Neutrophil (primary cell): Measurements from ENCODE around the gene THEMIS2.
"Not testable (repeated sequence)": the region's sequence is repeated elsewhere in the genome, so short reads cannot be mapped to it uniquely, and the experiment has no call there.

ENCODE experiments used
- H3K27ac ChIP-seq: fragments of 200-600 bp; sonication (generic); 2 replicates; pipeline ENCODE4 v1.5.1; 2016; ENCODE audit warnings: mild to moderate bottlenecking, moderate library complexity
- H3K27me3 ChIP-seq: fragments of 200-600 bp; sonication (generic); 2 replicates; pipeline ENCODE4 v1.6.0; 2016; ENCODE audit warnings: mild to moderate bottlenecking
- H3K36me3 ChIP-seq: fragments of 200-600 bp; sonication (generic); 2 replicates; pipeline ENCODE4 v1.5.1; 2017
- H3K4me1 ChIP-seq, 2 experiments: fragments of 200-600 bp in 1 of 2; sonication (generic) in 1 of 2; 1 replicate in 1 of 2; 2 replicates in 1 of 2; pipeline versions ENCODE4 v1.5.1 to v1.6.1; 2013 to 2016; ENCODE audit warnings: low read depth in 1 of 2, low read length in 1 of 2, mild to moderate bottlenecking in 1 of 2, moderate library complexity in 1 of 2; ENCODE audit not compliant: control insufficient read depth in 1 of 2, insufficient read depth in 1 of 2
- H3K4me3 ChIP-seq, 2 experiments: fragments of 200-600 bp in 1 of 2; sonication (generic) in 1 of 2; 1 replicate in 1 of 2; 2 replicates in 1 of 2; pipeline ENCODE4 v1.5.1; 2013 to 2016; ENCODE audit warnings: low read depth in 1 of 2, low read length in 1 of 2, mild to moderate bottlenecking in 1 of 2, moderate library complexity in 1 of 2
- H3K9me3 ChIP-seq: fragments of 200-600 bp; sonication (generic); 2 replicates; pipeline ENCODE4 v1.5.1; 2016
- CTCF ChIP-seq: fragments of 200-600 bp; sonication (generic); IDR thresholded peaks from 2 replicates; pipeline ENCODE4 v1.5.1; 2016; ENCODE audit warnings: antibody characterized with exemption

Gene THEMIS2

DNA sequence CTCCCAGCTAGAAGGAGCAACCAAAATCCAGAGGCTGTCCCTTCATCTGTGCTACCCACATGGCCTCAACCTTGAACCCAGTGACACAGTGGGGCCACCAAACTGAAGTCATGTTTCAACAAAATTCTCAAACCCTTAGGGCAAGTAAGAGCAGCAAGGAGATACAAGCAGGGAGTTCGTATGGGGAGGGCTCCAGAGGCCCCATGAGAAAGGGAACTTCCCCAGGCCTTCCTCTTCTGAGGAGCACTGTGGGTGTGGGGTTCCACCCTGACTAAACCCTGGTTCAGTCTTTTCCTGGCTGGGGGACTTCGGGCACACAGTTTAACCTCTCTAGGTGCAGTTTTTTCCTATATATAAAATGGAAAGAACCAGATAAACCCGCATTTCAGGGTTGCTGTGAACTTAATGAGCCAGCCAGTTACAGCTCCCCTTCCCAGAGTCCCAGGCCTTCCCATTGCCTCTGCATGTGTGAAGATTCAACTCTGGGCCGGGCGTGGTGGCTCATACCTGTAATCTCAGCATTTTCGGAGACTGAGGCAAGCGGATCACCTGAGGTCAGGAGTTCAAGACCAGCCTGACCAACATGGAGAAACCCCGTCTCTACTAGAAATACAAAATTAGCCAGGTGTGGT lies 8.0 kb upstream of the THEMIS2 start:
- H3K4me3 ChIP-seq = peak overlapping the region; percentile 53 to 54
- H3K9me3 ChIP-seq = no peaks in the 10 kb centered on the region
- peak overlapping the region; percentile 98 for H3K27ac ChIP-seq
- TF ChIP-seq CTCF = no peak
- H3K4me1 ChIP-seq = peaks cover 66 to 76% of the 10 kb centered on the region in 2 experiments
- H3K36me3 ChIP-seq = no peaks in the 10 kb centered on the region
- H3K27me3 ChIP-seq = no peaks in the 10 kb centered on the region

- peak overlapping the region; percentile 52 for H3K27ac ChIP-seq
Observed at GRCh38 chr1:27865821-27866220, 6.5 kb upstream of the THEMIS2 start.

GRCh38 chr1:27868556-27868931 lies 3.8 kb upstream of the THEMIS2 start:
- Histone ChIP-seq H3K36me3 (no peaks in the 10 kb centered on the region), H3K27ac (peak overlapping the region; percentile 97), H3K9me3 (no peaks in the 10 kb centered on the region), H3K4me1 (peaks cover 80 to 85% of the 10 kb centered on the region in 2 experiments), H3K27me3 (no peaks in the 10 kb centered on the region), H3K4me3 (peak overlapping the region; percentile 44 to 45)
- no peak for TF ChIP-seq CTCF

More at GRCh38 chr1:27865821-27866220, 6.5 kb upstream of the THEMIS2 start:
- no peak for TF ChIP-seq CTCF
- no peaks in the 10 kb centered on the region for H3K27me3 ChIP-seq
- no peaks in the 10 kb centered on the region for H3K9me3 ChIP-seq
- H3K4me3 ChIP-seq = no peak overlapping the region
- H3K4me1 ChIP-seq = peaks cover 80 to 89% of the 10 kb centered on the region in 2 experiments
- H3K36me3 ChIP-seq = no peaks in the 10 kb centered on the region

DNA sequence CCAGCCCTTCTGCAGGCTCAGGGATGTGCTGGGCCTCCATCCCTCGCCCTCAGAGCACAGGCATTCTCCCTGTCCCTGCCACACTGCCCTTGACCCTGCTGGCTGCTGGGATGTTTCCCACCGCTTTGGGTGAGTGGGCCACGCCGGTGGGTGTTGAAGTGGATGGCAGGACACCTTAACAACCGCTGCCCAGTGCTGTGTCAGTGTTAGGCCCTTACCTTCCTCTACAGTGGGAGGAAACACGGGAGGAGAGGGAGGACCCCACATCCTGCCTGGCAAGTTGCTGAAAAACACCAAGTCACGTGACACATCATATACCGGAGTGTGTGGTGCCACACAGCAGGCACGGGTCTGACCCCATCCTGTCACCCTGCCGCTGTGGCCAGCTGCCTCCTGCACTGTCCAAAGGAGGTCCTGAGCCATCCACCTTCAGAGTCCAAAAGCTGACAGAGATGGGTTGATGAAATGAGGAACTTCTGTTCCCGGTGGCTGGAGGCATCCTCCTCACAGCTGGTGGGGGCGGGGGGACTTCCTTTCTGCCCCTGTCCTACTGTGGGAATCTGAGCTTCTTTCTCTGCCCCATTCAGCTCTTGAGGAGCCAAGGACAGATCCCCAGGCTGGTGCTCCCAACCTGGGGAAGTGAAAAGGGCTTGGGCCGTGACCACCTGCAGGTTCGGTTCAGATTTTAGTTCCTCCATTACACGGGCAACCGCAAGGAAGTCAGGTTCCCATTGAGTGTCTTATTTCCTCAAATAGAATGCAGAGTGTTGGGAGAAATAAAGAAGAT lies 3.2 kb upstream of the THEMIS2 start:
- Histone ChIP-seq H3K9me3 (no peaks in the 10 kb centered on the region), H3K4me1 (peaks cover 80% of the 10 kb centered on the region in 2 experiments), H3K4me3 (peak overlapping the region; percentile 44 to 45), H3K27ac (peak overlapping the region; percentile 97), H3K27me3 (no peaks in the 10 kb centered on the region), H3K36me3 (peaks cover 2% of the 10 kb centered on the region)
- peak; percentile 17 for TF ChIP-seq CTCF

GRCh38 chr1:27869719-27870085 lies 2.6 kb upstream of the THEMIS2 start:
- Histone ChIP-seq H3K4me3 (peak overlapping the region; percentile 44 to 45), H3K36me3 (peaks cover 8% of the 10 kb centered on the region), H3K9me3 (no peaks in the 10 kb centered on the region), H3K27ac (peak overlapping the region; percentile 97), H3K4me1 (peaks cover 74 to 80% of the 10 kb centered on the region in 2 experiments), H3K27me3 (no peaks in the 10 kb centered on the region)
- TF ChIP-seq CTCF = no peak

- not testable (repeated sequence) for H3K27me3 ChIP-seq, H3K4me3 ChIP-seq, H3K9me3 ChIP-seq
- Histone ChIP-seq H3K4me1 (peaks cover 70 to 86% of the 10 kb centered on the region in 2 experiments), H3K27ac (peak overlapping the region; percentile 97), H3K36me3 (peaks cover 18% of the 10 kb centered on the region)
Observed at GRCh38 chr1:27871076-27871475, 1.3 kb upstream of the THEMIS2 start.
